Measurements from ENCODE around the gene CELF4.
"Not testable (repeated sequence)": the region's sequence is repeated elsewhere in the genome, so short reads cannot be mapped to it uniquely, and the experiment has no call there.

The CELF4 gene

GRCh38 chr18:37489011-37489410 is 76.6 kb downstream of the CELF4 start:
- no peak for DNase-seq

- no peak for DNase-seq
Observed at GRCh38 chr18:37487400-37487867, 78.2 kb downstream of the CELF4 start.

- no peak for DNase-seq
Observed at GRCh38 chr18:37486848-37487247, 78.8 kb downstream of the CELF4 start.

GRCh38 chr18:37484983-37485834 is 80.4 kb downstream of the CELF4 start:
- DNase-seq = no peak

GRCh38 chr18:37483984-37484819 is 81.4 kb downstream of the CELF4 start:
- DNase-seq = no peak

GRCh38 chr18:37483221-37483971 is 82.2 kb downstream of the CELF4 start:
- no peak for DNase-seq

GRCh38 chr18:37482433-37482832 is 83.2 kb downstream of the CELF4 start:
- DNase-seq = no peak

- no peak for DNase-seq
Observed at GRCh38 chr18:37482002-37482401, 83.6 kb downstream of the CELF4 start.

- DNase-seq = no peak
Observed at GRCh38 chr18:37481491-37481890, 84.1 kb downstream of the CELF4 start.

- no peak for DNase-seq
Observed at GRCh38 chr18:37481072-37481471, 84.5 kb downstream of the CELF4 start.

- DNase-seq = no peak
Observed at GRCh38 chr18:37476611-37477295, 88.8 kb downstream of the CELF4 start.

GRCh38 chr18:37476182-37476581 is 89.4 kb downstream of the CELF4 start:
- DNase-seq = no peak

GRCh38 chr18:37473195-37473840 is 92.3 kb downstream of the CELF4 start:
- no peak for DNase-seq

GRCh38 chr18:37471637-37472036 is 94.0 kb downstream of the CELF4 start:
- DNase-seq = no peak

- DNase-seq = no peak
Observed at GRCh38 chr18:37470986-37471385, 94.6 kb downstream of the CELF4 start.

GRCh38 chr18:37467002-37467662 is 98.5 kb downstream of the CELF4 start:
- no peak for DNase-seq

- no peak for DNase-seq
Observed at GRCh38 chr18:37465958-37466357, 99.6 kb downstream of the CELF4 start.

GRCh38 chr18:37464257-37464656 is 101.3 kb downstream of the CELF4 start:
- DNase-seq = no peak

- not testable (repeated sequence) for DNase-seq
Observed at GRCh38 chr18:37461329-37461728, 104.3 kb downstream of the CELF4 start.

- no peak for DNase-seq
Observed at GRCh38 chr18:37460604-37461003, 105.0 kb downstream of the CELF4 start.

GRCh38 chr18:37458697-37459096 is 106.9 kb downstream of the CELF4 start:
- no peak for DNase-seq

Data from activated T-cell treated with anti-CD3 and anti-CD28 coated beads for 4 hours (primary cell).